OCI-LY7 (cell line): ENCODE results near the gene ARL15.

Experiments used
- EZH2phosphoT487 ChIP-seq: fragments of 200-600 bp; sonication (generic); IDR thresholded peaks from 2 replicates; pipeline ENCODE4 v1.6.1; 2018; ENCODE audit warnings: low read depth, borderline replicate concordance, mild to moderate bottlenecking, mixed run types, antibody characterized with exemption, low read length, moderate library complexity, mixed read lengths
- TF ChIP-seq, protein P1 (sequence below): fragments of 200-600 bp; sonication (generic); conservative IDR thresholded peaks from 2 replicates; pipeline ENCODE4 v1.5.1; 2014; ENCODE audit warnings: mild to moderate bottlenecking, antibody characterized with exemption, low read length, moderate library complexity, mixed read lengths

DNA sequence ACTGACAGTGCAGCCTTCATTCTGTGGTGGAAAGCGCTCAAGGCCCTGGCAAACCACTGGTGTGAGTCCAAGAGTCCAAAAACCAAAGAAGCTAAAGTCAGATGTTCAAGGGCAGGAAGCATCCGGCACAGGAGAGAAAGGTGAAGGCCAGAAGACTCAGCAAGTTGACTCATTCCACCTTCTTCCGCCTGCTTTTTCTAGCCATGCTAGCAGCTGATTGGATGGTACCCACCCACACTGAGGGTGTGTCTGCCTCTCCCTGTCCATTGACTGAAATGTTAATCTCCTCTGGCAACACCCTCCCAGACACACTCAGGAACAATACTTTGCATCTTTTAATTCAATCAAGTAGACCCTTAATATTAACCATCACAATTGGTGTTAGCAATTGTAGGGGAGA lies 453.9 kb downstream of the ARL15 start:
- TF ChIP-seq, protein P1, sequence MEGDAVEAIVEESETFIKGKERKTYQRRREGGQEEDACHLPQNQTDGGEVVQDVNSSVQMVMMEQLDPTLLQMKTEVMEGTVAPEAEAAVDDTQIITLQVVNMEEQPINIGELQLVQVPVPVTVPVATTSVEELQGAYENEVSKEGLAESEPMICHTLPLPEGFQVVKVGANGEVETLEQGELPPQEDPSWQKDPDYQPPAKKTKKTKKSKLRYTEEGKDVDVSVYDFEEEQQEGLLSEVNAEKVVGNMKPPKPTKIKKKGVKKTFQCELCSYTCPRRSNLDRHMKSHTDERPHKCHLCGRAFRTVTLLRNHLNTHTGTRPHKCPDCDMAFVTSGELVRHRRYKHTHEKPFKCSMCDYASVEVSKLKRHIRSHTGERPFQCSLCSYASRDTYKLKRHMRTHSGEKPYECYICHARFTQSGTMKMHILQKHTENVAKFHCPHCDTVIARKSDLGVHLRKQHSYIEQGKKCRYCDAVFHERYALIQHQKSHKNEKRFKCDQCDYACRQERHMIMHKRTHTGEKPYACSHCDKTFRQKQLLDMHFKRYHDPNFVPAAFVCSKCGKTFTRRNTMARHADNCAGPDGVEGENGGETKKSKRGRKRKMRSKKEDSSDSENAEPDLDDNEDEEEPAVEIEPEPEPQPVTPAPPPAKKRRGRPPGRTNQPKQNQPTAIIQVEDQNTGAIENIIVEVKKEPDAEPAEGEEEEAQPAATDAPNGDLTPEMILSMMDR: no peak
- no peak for TF ChIP-seq EZH2phosphoT487
